Measurements from ENCODE around the gene GABRP.

The GABRP gene

DNA sequence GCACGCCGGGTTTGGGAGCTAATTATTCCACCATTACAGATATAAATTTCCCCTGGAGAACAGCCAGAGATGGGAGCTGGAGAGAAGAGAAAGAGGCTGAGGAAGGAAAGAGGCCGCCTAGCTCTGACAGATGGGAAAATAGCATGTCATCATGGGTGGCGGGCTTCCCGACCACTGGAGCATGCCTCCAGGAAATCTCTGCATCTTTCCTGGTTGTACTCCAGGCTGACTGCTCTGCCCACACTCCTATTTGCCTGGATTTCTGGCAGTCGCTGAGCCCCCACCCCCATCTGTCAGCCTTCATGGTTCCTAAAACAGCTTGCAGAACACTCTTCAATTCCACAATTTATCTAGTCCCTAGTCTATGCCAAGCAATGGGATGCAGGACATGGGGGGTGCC, 14.3 kb upstream of the GABRP start:
- peaks cover 5% of the 10 kb centered on the region; the same call in 1 of the 2 replicates for H4K20me1 ChIP-seq (ENCODE audit: insufficient read depth, low read length)
- no peak overlapping the region for H2AFZ ChIP-seq (ENCODE audit: low read depth, low read length)
- H3K27me3 ChIP-seq (ENCODE audit: low read depth, low read length), result peaks cover 64% of the 10 kb centered on the region
- H3K27ac ChIP-seq (ENCODE audit: low read length), result no peak overlapping the region
- no peaks in the 10 kb centered on the region for H3K9me3 ChIP-seq (ENCODE audit: insufficient read depth, low read length)
- TF ChIP-seq, protein P1, sequence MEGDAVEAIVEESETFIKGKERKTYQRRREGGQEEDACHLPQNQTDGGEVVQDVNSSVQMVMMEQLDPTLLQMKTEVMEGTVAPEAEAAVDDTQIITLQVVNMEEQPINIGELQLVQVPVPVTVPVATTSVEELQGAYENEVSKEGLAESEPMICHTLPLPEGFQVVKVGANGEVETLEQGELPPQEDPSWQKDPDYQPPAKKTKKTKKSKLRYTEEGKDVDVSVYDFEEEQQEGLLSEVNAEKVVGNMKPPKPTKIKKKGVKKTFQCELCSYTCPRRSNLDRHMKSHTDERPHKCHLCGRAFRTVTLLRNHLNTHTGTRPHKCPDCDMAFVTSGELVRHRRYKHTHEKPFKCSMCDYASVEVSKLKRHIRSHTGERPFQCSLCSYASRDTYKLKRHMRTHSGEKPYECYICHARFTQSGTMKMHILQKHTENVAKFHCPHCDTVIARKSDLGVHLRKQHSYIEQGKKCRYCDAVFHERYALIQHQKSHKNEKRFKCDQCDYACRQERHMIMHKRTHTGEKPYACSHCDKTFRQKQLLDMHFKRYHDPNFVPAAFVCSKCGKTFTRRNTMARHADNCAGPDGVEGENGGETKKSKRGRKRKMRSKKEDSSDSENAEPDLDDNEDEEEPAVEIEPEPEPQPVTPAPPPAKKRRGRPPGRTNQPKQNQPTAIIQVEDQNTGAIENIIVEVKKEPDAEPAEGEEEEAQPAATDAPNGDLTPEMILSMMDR (IDR thresholded peaks at IDR 0.05; ENCODE audit: low read depth, low read length), result no peak
- no peak for TF ChIP-seq EZH2phosphoT487 (IDR thresholded peaks at IDR 0.05; ENCODE audit: low read depth)
- no peaks in the 10 kb centered on the region for H3K36me3 ChIP-seq (replicated peaks; ENCODE audit: low read depth, low read length)
- H3K4me3 ChIP-seq (ENCODE audit: low read length), result no peak overlapping the region
- H3K4me1 ChIP-seq (ENCODE audit: low read length), result no peaks in the 10 kb centered on the region
- H3K9ac ChIP-seq (ENCODE audit: low read length), result no peak overlapping the region
- H3K4me2 ChIP-seq (ENCODE audit: low read length), result no peak overlapping the region
- H3K79me2 ChIP-seq (ENCODE audit: low read length), result no peaks in the 10 kb centered on the region

DNA sequence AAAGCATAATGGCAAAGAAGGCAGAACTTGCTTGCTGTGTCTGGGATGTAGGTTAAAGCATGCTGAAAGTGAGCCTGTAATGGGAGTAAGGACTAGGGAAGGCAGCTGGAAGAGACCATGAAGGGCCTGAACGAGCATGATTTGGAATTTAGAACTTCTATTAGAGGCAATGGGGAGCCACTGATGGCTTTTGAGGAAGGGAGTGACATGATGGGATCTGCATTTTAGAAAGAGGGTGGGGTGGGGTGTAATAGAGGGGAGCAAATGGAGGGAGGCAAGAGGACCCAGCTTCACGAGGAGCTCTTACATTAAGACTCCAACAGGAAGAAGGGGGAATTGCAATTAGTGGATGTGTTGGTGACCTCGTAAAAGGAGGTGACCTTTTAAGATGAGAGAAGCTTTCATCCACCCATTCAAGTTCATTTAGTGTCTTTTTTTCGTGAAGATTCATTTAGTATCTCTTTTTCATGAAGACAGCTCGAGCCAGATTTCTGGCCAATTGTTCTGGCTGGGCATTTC, 13.6 kb upstream of the GABRP start:
- peaks cover 3% of the 10 kb centered on the region for H3K4me1 ChIP-seq (ENCODE audit: low read length)
- H3K36me3 ChIP-seq (replicated peaks; ENCODE audit: low read depth, low read length), result no peaks in the 10 kb centered on the region
- peaks cover 71% of the 10 kb centered on the region for H3K27me3 ChIP-seq (ENCODE audit: low read depth, low read length)
- H3K27ac ChIP-seq (ENCODE audit: low read length), result no peak overlapping the region
- no peak overlapping the region for H3K9ac ChIP-seq (ENCODE audit: low read length)
- H2AFZ ChIP-seq (ENCODE audit: low read depth, low read length), result no peak overlapping the region
- peaks cover 5% of the 10 kb centered on the region; the same call in 1 of the 2 replicates for H4K20me1 ChIP-seq (ENCODE audit: insufficient read depth, low read length)
- H3K4me3 ChIP-seq (ENCODE audit: low read length), result no peak overlapping the region
- H3K4me2 ChIP-seq (ENCODE audit: low read length), result no peak overlapping the region
- no peaks in the 10 kb centered on the region for H3K79me2 ChIP-seq (ENCODE audit: low read length)
- H3K9me3 ChIP-seq (ENCODE audit: insufficient read depth, low read length), result no peaks in the 10 kb centered on the region
- TF ChIP-seq, protein P1 (IDR thresholded peaks at IDR 0.05; ENCODE audit: low read depth, low read length), result no peak; the same call in 1 of the 2 replicates
- TF ChIP-seq EZH2phosphoT487 (IDR thresholded peaks at IDR 0.05; ENCODE audit: low read depth), result no peak

DNA sequence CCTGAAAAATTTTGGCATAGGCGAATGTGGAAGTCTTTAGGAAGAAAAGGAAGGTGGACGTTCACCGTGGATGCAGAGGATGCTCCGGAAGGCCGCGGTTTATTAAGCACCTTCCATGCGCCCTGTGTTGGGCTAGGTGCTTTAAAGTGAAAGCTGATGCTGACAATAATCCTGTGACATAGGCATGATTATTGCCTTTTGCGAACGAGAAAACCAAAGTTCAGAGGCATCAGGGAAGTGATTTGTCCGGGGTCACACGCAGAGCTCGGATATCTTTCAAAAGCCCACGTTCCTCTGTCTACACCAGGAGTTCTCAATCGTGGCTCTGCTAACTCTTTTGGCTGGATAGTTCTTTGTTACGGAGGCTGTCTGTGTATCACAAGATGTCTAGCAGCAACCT, 12.0 kb upstream of the GABRP start:
- H3K79me2 ChIP-seq (ENCODE audit: low read length), result no peaks in the 10 kb centered on the region
- H3K4me1 ChIP-seq (ENCODE audit: low read length), result peaks cover 18% of the 10 kb centered on the region
- no peaks in the 10 kb centered on the region for H3K36me3 ChIP-seq (replicated peaks; ENCODE audit: low read depth, low read length)
- H2AFZ ChIP-seq (ENCODE audit: low read depth, low read length), result no peak overlapping the region
- H3K4me3 ChIP-seq (ENCODE audit: low read length), result no peak overlapping the region
- no peak for TF ChIP-seq EZH2phosphoT487 (IDR thresholded peaks at IDR 0.05; ENCODE audit: low read depth)
- TF ChIP-seq, protein P1 (IDR thresholded peaks at IDR 0.05; ENCODE audit: low read depth, low read length), result no peak
- H3K4me2 ChIP-seq (ENCODE audit: low read length), result no peak overlapping the region
- peaks cover 6% of the 10 kb centered on the region; the same call in 1 of the 2 replicates for H4K20me1 ChIP-seq (ENCODE audit: insufficient read depth, low read length)
- no peak overlapping the region for H3K27ac ChIP-seq (ENCODE audit: low read length)
- H3K9me3 ChIP-seq (ENCODE audit: insufficient read depth, low read length), result no peaks in the 10 kb centered on the region
- peaks cover 76% of the 10 kb centered on the region for H3K27me3 ChIP-seq (ENCODE audit: low read depth, low read length)
- H3K9ac ChIP-seq (ENCODE audit: low read length), result no peak overlapping the region

DNA sequence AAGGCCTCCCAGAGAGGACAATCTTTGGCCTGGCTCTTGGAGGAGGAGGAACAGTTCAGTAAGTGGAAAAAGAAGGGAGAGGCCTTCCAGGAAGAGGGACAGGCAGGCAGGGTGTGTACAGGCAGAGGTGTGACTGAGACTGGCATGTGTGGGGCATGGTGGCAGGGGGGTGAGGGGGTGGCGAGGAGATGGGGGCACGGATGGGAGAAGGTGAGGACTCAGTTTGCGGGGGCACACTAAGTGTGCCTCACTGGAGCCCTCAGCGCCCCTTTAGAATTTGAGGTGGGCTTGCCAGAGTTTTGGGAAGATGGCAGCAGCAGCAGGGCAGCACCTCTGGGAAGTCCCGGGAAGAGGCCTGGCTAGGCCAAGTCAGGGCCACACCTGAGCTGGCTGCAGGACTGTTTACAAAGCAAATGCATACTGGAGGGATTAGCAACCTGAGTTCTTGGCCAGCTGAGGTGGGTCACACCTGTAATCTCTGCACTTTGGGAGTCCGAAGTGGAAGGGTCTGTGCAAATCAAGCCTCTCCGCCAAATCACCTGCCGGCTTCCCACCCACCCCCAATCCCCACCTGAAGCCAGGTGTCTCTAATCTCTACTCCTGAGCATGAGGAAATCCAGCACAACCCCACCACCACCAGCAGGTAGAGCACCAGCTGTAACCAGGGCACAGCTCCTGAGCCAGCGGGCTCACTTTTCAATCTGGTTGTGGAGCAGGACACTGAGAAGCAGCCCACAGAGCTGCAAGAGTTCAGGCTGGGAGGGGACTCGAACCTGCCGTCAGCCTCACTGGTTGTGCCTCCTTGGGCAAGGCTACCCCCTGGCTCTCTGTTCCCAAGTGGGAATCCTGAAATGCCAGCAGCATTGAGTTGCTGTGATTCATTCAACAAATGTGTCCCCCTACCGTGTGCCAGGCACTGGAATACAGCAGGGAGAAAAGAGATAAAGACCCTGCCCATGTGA, 10.2 kb upstream of the GABRP start:
- H3K9me3 ChIP-seq (ENCODE audit: insufficient read depth, low read length), result no peaks in the 10 kb centered on the region
- no peak overlapping the region for H2AFZ ChIP-seq (ENCODE audit: low read depth, low read length)
- H3K4me2 ChIP-seq (ENCODE audit: low read length), result no peak overlapping the region
- H3K9ac ChIP-seq (ENCODE audit: low read length), result no peak overlapping the region
- no peaks in the 10 kb centered on the region for H3K79me2 ChIP-seq (ENCODE audit: low read length)
- peaks cover 86% of the 10 kb centered on the region for H3K27me3 ChIP-seq (ENCODE audit: low read depth, low read length)
- no peaks in the 10 kb centered on the region for H3K36me3 ChIP-seq (replicated peaks; ENCODE audit: low read depth, low read length)
- H3K27ac ChIP-seq (ENCODE audit: low read length), result no peak overlapping the region
- TF ChIP-seq EZH2phosphoT487 (IDR thresholded peaks at IDR 0.05; ENCODE audit: low read depth), result no peak
- TF ChIP-seq, protein P1 (IDR thresholded peaks at IDR 0.05; ENCODE audit: low read depth, low read length), result no peak
- H3K4me1 ChIP-seq (ENCODE audit: low read length), result peaks cover 25% of the 10 kb centered on the region
- no peak overlapping the region for H3K4me3 ChIP-seq (ENCODE audit: low read length)
- H4K20me1 ChIP-seq (ENCODE audit: insufficient read depth, low read length), result peaks cover 11% of the 10 kb centered on the region; the same call in 1 of the 2 replicates

Data from OCI-LY3 (cell line).